ENCODE measurements around the gene RNASEH2C.
A peak's percentile ranks its signal among the peaks of the same experiment; 100 is the strongest.
"Not testable (repeated sequence)": the region's sequence is repeated elsewhere in the genome, so short reads cannot be mapped to it uniquely, and the experiment has no call there.

The RNASEH2C gene

GRCh38 chr11:65716774-65717405, 3.7 kb downstream of the RNASEH2C start:
- no peak for DNase-seq (ENCODE audit: low read depth)

- DNase-seq (ENCODE audit: low read depth), result no peak
These were observed 4.3 kb downstream of the RNASEH2C start for GRCh38 chr11:65716302-65716701.

- no peak for DNase-seq (ENCODE audit: low read depth)
These were observed 6.2 kb downstream of the RNASEH2C start for GRCh38 chr11:65714433-65714832.

GRCh38 chr11:65713212-65713969, 7.2 kb downstream of the RNASEH2C start:
- no peak for DNase-seq (ENCODE audit: low read depth)

- no peak for DNase-seq (ENCODE audit: low read depth)
These were observed 7.9 kb downstream of the RNASEH2C start for GRCh38 chr11:65712633-65713076.

GRCh38 chr11:65711785-65712632, 8.6 kb downstream of the RNASEH2C start, which contains the start of gene KAT5:
Gene KAT5 (plus strand): TSS chr11:65712252. CDS start chr11:65712268, 16 bp downstream.
- DNase-seq (ENCODE audit: low read depth), result peak; percentile 95

GRCh38 chr11:65710421-65710820, 10.2 kb downstream of the RNASEH2C start:
- DNase-seq (ENCODE audit: low read depth), result no peak

- DNase-seq (ENCODE audit: low read depth), result no peak
These were observed 10.9 kb downstream of the RNASEH2C start for GRCh38 chr11:65709661-65710060.

GRCh38 chr11:65708451-65708850, 12.1 kb downstream of the RNASEH2C start:
- no peak for DNase-seq (ENCODE audit: low read depth)

- DNase-seq (ENCODE audit: low read depth), result not testable (repeated sequence)
These were observed 13.6 kb downstream of the RNASEH2C start for GRCh38 chr11:65707002-65707401.

- DNase-seq (ENCODE audit: low read depth), result peak; percentile 56
These were observed 14.3 kb downstream of the RNASEH2C start for GRCh38 chr11:65706303-65706763.

GRCh38 chr11:65703846-65704245, 16.8 kb downstream of the RNASEH2C start:
- no peak for DNase-seq (ENCODE audit: low read depth)

GRCh38 chr11:65701686-65702085, 18.9 kb downstream of the RNASEH2C start:
- DNase-seq (ENCODE audit: low read depth), result no peak

GRCh38 chr11:65700399-65700798, 20.2 kb downstream of the RNASEH2C start:
- no peak for DNase-seq (ENCODE audit: low read depth)

- no peak for DNase-seq (ENCODE audit: low read depth)
These were observed 21.3 kb downstream of the RNASEH2C start for GRCh38 chr11:65699306-65699705.

GRCh38 chr11:65698205-65698604, 22.4 kb downstream of the RNASEH2C start:
- DNase-seq (ENCODE audit: low read depth), result no peak

GRCh38 chr11:65696802-65697552, 23.6 kb downstream of the RNASEH2C start:
- DNase-seq (ENCODE audit: low read depth), result no peak

- no peak for DNase-seq (ENCODE audit: low read depth)
These were observed 24.9 kb downstream of the RNASEH2C start for GRCh38 chr11:65695459-65696241.

- DNase-seq (ENCODE audit: low read depth), result no peak
These were observed 28.2 kb downstream of the RNASEH2C start for GRCh38 chr11:65692367-65692766.

- DNase-seq (ENCODE audit: low read depth), result not testable (repeated sequence)
These were observed 28.8 kb downstream of the RNASEH2C start for GRCh38 chr11:65691847-65692246.

- DNase-seq (ENCODE audit: low read depth), result no peak
These were observed 34.6 kb downstream of the RNASEH2C start for GRCh38 chr11:65685981-65686380.
